PFSK-1 (cell line): ENCODE measurements around the gene THOC6.

Experiments
- FOXP2 ChIP-seq: optimal IDR thresholded peaks from 2 replicates; pipeline ENCODE3; 2011; ENCODE audit warnings: borderline replicate concordance, control low read depth, inconsistent platforms; ENCODE audit not compliant: insufficient read depth; ENCODE audit errors: extremely low read length, extremely low read depth
- POLR2AphosphoS5 ChIP-seq: IDR thresholded peaks from 2 replicates; pipeline ENCODE4 v1.6.1; 2012; ENCODE audit warnings: low read depth, mild to moderate bottlenecking, control low read depth, low read length, moderate library complexity
- SIN3A ChIP-seq: IDR thresholded peaks from 2 replicates; pipeline ENCODE4 v1.6.1; 2012; ENCODE audit warnings: mild to moderate bottlenecking, low read length, moderate library complexity, borderline replicate concordance; ENCODE audit not compliant: insufficient read depth
- TAF1 ChIP-seq: IDR thresholded peaks from 2 replicates; pipeline ENCODE4 v1.6.1; 2012; ENCODE audit warnings: low read length, control low read depth, borderline replicate concordance; ENCODE audit not compliant: insufficient read depth
- TF ChIP-seq, protein P1 (sequence below), 2 experiments: IDR thresholded peaks; 2 replicates each; pipeline versions ENCODE4 v1.6.1 to v1.8.0; 2011 to 2012; ENCODE audit warnings: low read depth in 2 of 2, low read length in 2 of 2, control low read depth in 1 of 2, inconsistent platforms in 1 of 2, mild to moderate bottlenecking in 1 of 2, moderate library complexity in 1 of 2; ENCODE audit not compliant: insufficient read depth in 1 of 2

The THOC6 gene

DNA sequence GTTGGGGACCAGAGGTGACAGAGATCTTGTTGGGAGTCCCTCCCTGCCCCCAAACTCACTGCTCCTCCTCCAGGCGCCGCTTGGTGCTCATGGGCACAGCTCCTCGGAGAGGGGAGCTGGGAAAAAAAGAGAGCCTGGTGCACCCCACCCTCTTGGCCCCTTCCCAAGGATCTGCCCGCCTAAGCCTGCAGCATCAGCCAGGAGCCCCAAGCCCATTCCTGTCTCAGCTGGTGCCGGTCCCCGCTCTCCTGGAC lies 493 bp upstream of the THOC6 start:
- TF ChIP-seq, protein P1, sequence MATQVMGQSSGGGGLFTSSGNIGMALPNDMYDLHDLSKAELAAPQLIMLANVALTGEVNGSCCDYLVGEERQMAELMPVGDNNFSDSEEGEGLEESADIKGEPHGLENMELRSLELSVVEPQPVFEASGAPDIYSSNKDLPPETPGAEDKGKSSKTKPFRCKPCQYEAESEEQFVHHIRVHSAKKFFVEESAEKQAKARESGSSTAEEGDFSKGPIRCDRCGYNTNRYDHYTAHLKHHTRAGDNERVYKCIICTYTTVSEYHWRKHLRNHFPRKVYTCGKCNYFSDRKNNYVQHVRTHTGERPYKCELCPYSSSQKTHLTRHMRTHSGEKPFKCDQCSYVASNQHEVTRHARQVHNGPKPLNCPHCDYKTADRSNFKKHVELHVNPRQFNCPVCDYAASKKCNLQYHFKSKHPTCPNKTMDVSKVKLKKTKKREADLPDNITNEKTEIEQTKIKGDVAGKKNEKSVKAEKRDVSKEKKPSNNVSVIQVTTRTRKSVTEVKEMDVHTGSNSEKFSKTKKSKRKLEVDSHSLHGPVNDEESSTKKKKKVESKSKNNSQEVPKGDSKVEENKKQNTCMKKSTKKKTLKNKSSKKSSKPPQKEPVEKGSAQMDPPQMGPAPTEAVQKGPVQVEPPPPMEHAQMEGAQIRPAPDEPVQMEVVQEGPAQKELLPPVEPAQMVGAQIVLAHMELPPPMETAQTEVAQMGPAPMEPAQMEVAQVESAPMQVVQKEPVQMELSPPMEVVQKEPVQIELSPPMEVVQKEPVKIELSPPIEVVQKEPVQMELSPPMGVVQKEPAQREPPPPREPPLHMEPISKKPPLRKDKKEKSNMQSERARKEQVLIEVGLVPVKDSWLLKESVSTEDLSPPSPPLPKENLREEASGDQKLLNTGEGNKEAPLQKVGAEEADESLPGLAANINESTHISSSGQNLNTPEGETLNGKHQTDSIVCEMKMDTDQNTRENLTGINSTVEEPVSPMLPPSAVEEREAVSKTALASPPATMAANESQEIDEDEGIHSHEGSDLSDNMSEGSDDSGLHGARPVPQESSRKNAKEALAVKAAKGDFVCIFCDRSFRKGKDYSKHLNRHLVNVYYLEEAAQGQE (IDR thresholded peaks at IDR 0.05; ENCODE audit: insufficient read depth in 1 of 2, low read depth in 2 of 2, low read length in 2 of 2): no peak
- no peak for TF ChIP-seq POLR2AphosphoS5
- TF ChIP-seq TAF1: no peak; the same call in 1 of the 2 replicates
- TF ChIP-seq FOXP2: no peak
- no peak for TF ChIP-seq SIN3A

DNA sequence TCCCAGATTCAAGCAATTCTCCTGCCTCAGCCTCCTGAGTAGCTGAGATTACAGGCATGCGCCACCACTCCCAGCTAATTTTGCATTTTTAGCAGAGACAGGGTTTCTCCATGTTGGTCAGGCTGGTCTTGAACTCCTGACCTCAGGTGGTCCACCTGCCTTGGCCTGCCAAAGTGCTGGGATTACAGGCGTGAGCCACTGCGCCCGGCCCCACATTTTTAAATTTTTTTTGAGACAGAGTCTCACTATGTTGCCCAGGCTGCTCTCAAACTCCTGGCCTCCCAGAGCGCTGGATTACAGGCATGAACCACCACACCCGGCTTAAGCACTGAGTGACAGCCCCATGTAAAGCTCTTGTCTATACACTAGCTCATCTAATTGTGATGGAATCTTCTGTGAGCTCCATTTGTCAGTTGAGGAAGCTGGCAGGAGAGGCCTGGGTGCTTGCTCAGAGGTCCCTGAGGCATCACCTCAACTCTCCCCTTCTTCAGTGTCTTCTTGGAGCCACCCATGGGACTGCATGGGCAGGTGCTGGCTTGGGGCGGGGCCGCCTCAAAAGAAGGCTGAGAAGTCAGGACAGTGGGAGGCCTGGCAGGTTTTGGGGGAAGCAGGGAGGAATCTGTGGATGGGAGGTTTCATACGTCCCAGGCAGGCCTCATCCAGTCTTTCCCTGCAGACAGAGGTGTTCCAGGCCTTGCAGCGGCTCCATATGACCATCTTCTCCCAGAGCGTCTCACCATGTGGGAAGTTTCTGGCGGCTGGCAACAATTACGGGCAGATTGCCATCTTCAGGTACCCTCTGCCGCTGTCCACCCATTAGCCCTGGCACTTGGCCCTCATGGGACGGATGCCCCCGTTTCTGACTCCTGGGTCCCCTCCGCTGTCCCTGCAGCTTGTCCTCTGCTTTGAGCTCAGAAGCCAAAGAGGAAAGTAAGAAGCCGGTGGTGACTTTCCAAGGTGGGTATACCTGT lies 1.5 kb downstream of the THOC6 start:
- TF ChIP-seq, protein P1 (IDR thresholded peaks at IDR 0.05; ENCODE audit: insufficient read depth in 1 of 2, low read depth in 2 of 2, low read length in 2 of 2): no peak
- TF ChIP-seq POLR2AphosphoS5 (no peak), TAF1 (no peak), FOXP2 (no peak), SIN3A (no peak)

DNA sequence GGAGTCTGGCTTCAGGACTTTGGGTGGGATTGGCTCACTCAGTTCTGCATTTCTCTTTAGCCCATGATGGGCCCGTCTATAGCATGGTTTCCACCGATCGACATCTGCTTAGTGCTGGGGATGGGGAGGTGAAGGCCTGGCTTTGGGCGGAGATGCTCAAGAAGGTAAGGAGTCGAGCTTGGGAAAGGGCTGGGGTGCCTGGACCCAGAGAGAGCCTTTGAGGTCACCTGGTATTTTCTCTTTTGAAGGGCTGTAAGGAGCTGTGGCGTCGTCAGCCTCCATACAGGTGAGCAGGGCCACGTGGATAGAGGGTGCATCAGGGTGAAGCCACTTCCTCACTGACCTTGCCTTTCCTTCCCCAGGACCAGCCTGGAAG lies 2.2 kb downstream of the THOC6 start:
- no peak for TF ChIP-seq SIN3A
- TF ChIP-seq, protein P1 (IDR thresholded peaks at IDR 0.05; ENCODE audit: insufficient read depth in 1 of 2, low read depth in 2 of 2, low read length in 2 of 2): no peak
- TF ChIP-seq TAF1: no peak
- TF ChIP-seq FOXP2: no peak
- TF ChIP-seq POLR2AphosphoS5: no peak

DNA sequence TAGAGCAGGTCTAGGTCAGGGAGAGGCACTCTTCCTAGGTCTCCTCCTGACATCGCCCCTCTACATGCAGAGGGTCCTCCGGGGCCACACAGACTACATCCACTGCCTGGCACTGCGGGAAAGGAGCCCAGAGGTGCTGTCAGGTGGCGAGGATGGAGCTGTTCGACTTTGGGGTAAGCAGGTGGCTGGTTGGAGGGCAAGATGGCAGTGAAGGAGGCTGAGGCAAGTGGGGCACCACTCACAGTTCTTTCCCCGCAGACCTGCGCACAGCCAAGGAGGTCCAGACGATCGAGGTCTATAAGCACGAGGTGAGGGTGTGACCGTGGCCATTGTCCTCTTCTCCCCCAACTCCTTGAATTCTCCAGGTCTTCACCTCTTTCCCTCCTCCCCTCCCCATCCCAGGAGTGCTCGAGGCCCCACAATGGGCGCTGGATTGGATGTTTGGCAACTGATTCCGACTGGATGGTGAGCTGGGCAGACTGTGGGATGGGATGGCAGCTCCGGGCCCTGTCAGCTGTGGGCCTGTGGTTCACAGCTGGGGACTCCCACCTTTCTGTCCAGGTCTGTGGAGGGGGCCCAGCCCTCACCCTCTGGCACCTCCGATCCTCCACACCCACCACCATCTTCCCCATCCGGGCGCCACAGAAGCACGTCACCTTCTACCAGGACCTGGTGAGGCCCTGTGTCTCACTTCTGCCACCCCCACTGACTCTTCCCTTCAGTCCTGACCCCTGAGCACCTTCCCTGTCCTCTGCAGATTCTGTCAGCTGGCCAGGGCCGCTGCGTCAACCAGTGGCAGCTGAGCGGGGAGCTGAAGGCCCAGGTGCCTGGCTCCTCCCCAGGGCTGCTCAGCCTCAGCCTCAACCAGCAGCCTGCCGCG lies 3.0 kb downstream of the THOC6 start:
- TF ChIP-seq TAF1 (no peak), SIN3A (no peak), FOXP2 (no peak), POLR2AphosphoS5 (no peak)
- TF ChIP-seq, protein P1 (IDR thresholded peaks at IDR 0.05; ENCODE audit: insufficient read depth in 1 of 2, low read depth in 2 of 2, low read length in 2 of 2): no peak
